Measurements from ENCODE around the gene PLA2G12B.
"Not testable (repeated sequence)": the region's sequence is repeated elsewhere in the genome, so short reads cannot be mapped to it uniquely, and the experiment has no call there.

Gene PLA2G12B

DNA sequence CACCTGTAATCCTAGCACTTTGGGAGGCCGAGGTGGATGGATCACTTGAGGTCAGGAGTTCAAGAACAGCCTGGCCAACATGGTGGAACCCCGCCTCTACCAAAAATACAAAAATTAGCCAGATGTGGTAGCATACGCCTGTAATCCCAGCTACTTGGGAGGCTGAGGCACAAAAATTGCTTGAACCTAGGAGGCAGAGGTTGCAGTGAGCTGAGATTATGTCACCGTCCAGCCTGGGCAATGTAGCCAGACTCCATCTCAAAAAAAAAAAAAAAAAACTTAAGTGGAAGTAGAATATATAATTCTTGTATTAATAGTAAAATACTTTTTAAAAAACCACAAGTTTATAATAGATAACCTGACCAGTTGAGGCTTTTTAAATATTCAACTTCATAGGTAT is 30.0 kb upstream of the PLA2G12B start:
- H2BK120ac ChIP-seq (ENCODE audit: low read depth, low read length); H3K4me2 ChIP-seq (ENCODE audit: low read length); H2AK5ac ChIP-seq (ENCODE audit: low read length); H3K56ac ChIP-seq (ENCODE audit: low read length); H4K8ac ChIP-seq (ENCODE audit: low read depth, low read length); H3K36me3 ChIP-seq (ENCODE audit: control insufficient read depth, insufficient read depth, low read length); H3K79me2 ChIP-seq (ENCODE audit: control insufficient read depth, insufficient read depth, low read length); H2BK15ac ChIP-seq (replicated peaks; ENCODE audit: low read depth); H3K9ac ChIP-seq (ENCODE audit: low read length); H4K5ac ChIP-seq (ENCODE audit: low read length); H3K23ac ChIP-seq (ENCODE audit: low read length); DNase-seq; H3K4me1 ChIP-seq (ENCODE audit: control insufficient read depth, low read depth, low read length); H2BK5ac ChIP-seq (ENCODE audit: low read length); H3K18ac ChIP-seq (ENCODE audit: low read length); H3K79me1 ChIP-seq (ENCODE audit: low read length); H3K4me3 ChIP-seq (ENCODE audit: low read length); H3K27me3 ChIP-seq (ENCODE audit: insufficient read depth, low read length, poor library complexity); H3K4ac ChIP-seq (ENCODE audit: low read depth, low read length); H3K27ac ChIP-seq (ENCODE audit: low read depth, low read length): not testable (repeated sequence)
- WGBS (ENCODE audit: extremely low coverage, insufficient coverage, low lambda C conversion rate) = no CpG with 5 or more reads among the region's 4 CpGs

DNA sequence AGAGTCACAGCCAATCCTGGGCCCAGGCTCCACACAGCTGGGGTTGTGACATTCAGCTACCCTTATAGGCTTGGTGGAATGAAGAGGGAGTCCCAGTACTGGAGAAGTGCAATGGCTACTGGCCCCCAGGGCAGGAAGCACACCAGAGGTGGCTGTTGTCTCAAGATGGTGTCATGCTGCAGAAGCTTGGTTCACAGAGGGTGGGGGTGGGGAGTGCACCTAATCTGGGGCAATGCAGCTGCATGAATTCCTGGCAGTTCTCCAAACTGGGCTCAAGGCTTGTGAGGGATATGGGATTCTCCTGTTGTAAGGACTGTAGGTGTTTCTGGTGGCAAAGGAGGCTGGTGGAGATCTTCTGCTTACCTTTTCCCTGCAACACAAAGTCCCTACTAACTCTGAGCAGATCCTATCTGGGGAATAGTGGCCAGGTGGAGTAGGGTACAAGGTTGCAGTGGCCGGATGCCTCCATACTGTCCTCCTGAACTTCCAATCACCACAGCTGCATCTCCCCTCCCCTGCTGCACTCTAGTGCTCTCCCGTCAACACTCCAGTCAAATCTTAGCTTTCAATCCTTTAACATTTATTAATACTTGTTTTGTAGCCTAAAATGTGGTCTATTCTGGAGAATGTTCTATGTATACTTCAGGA is 27.4 kb upstream of the PLA2G12B start:
- H2BK15ac ChIP-seq (replicated peaks; ENCODE audit: low read depth) = no peak overlapping the region
- H3K4me2 ChIP-seq (ENCODE audit: low read length) = no peak overlapping the region
- WGBS (ENCODE audit: extremely low coverage, insufficient coverage, low lambda C conversion rate) = no CpG with 5 or more reads among the region's 2 CpGs
- no peaks in the 10 kb centered on the region for H3K36me3 ChIP-seq (ENCODE audit: control insufficient read depth, insufficient read depth, low read length)
- no peak overlapping the region for H3K9ac ChIP-seq (ENCODE audit: low read length)
- H4K8ac ChIP-seq (ENCODE audit: low read depth, low read length) = no peak overlapping the region
- no peak overlapping the region for H4K5ac ChIP-seq (ENCODE audit: low read length)
- H3K79me1 ChIP-seq (ENCODE audit: low read length) = no peaks in the 10 kb centered on the region
- no peaks in the 10 kb centered on the region for H3K4me1 ChIP-seq (ENCODE audit: control insufficient read depth, low read depth, low read length)
- no peak overlapping the region for H2BK5ac ChIP-seq (ENCODE audit: low read length)
- no peak overlapping the region for H2AK5ac ChIP-seq (ENCODE audit: low read length)
- no peaks in the 10 kb centered on the region for H3K27me3 ChIP-seq (ENCODE audit: insufficient read depth, low read length, poor library complexity)
- H3K27ac ChIP-seq (ENCODE audit: low read depth, low read length) = no peak overlapping the region
- no peak overlapping the region for H2BK120ac ChIP-seq (ENCODE audit: low read depth, low read length)
- no peak overlapping the region for H3K18ac ChIP-seq (ENCODE audit: low read length)
- H3K4ac ChIP-seq (ENCODE audit: low read depth, low read length) = no peak overlapping the region
- no peak overlapping the region for H3K4me3 ChIP-seq (ENCODE audit: low read length)
- peak; percentile 9 for DNase-seq
- no peak overlapping the region for H3K56ac ChIP-seq (ENCODE audit: low read length)
- no peak overlapping the region for H3K23ac ChIP-seq (ENCODE audit: low read length)
- no peaks in the 10 kb centered on the region for H3K79me2 ChIP-seq (ENCODE audit: control insufficient read depth, insufficient read depth, low read length)

DNA sequence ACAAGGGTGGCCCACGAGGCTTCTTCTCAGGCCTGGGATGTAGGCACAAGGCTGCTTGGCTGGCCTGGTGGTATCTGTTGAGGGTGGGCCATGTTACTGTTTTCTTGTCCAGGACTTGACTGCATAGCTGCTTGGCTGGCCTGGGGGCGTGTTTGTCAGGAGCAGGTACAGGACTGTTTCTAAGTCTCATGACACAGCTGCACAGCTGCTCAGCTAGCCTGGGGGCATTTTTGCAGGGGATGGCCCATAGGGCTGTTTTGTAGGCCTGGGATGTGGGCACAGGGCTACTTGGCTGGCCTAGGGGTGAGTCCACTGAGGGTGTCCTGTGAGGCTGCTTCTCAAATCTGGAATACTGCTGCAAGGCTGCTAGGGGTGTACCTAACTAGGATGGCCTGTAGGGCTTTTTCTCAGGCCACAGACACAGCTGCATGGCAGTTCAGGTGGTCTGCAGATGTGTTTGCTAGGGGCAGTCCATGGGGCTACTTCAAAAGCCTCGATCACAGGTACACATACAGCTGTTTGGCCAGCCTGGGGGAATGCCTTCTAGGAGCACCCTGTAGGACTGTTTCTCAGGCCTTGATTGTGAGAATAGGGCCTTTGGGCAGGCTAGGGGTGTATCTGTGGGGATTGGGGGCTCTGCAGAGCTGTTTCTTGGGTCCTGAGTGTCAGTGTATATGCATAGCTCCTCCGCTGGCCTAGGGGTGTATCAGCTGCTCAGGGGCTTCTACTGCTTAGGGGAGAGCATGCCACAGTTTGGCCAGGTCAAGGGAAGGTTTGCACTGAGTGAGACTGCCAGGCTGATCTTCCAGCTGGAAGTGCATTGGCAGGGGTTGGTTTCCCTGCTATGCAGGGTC is 26.6 kb upstream of the PLA2G12B start:
- no peaks in the 10 kb centered on the region for H3K79me2 ChIP-seq (ENCODE audit: control insufficient read depth, insufficient read depth, low read length)
- no peaks in the 10 kb centered on the region for H3K79me1 ChIP-seq (ENCODE audit: low read length)
- no peak overlapping the region for H2BK5ac ChIP-seq (ENCODE audit: low read length)
- no peak overlapping the region for H3K4me2 ChIP-seq (ENCODE audit: low read length)
- H3K23ac ChIP-seq (ENCODE audit: low read length) = no peak overlapping the region
- no peaks in the 10 kb centered on the region for H3K27me3 ChIP-seq (ENCODE audit: insufficient read depth, low read length, poor library complexity)
- no peaks in the 10 kb centered on the region for H3K4me1 ChIP-seq (ENCODE audit: control insufficient read depth, low read depth, low read length)
- no peak overlapping the region for H3K9ac ChIP-seq (ENCODE audit: low read length)
- H2BK120ac ChIP-seq (ENCODE audit: low read depth, low read length) = no peak overlapping the region
- no peak overlapping the region for H2BK15ac ChIP-seq (replicated peaks; ENCODE audit: low read depth)
- WGBS (ENCODE audit: extremely low coverage, insufficient coverage, low lambda C conversion rate) = no CpG with 5 or more reads among the region's 4 CpGs
- H3K18ac ChIP-seq (ENCODE audit: low read length) = no peak overlapping the region
- no peak overlapping the region for H3K56ac ChIP-seq (ENCODE audit: low read length)
- H3K36me3 ChIP-seq (ENCODE audit: control insufficient read depth, insufficient read depth, low read length) = no peaks in the 10 kb centered on the region
- H3K4me3 ChIP-seq (ENCODE audit: low read length) = no peak overlapping the region
- H3K4ac ChIP-seq (ENCODE audit: low read depth, low read length) = no peak overlapping the region
- no peak overlapping the region for H3K27ac ChIP-seq (ENCODE audit: low read depth, low read length)
- no peak overlapping the region for H4K5ac ChIP-seq (ENCODE audit: low read length)
- DNase-seq = no peak
- H4K8ac ChIP-seq (ENCODE audit: low read depth, low read length) = no peak overlapping the region
- no peak overlapping the region for H2AK5ac ChIP-seq (ENCODE audit: low read length)

- Histone ChIP-seq H3K4ac (ENCODE audit: low read depth, low read length) (no peak overlapping the region), H2AK5ac (ENCODE audit: low read length) (no peak overlapping the region), H3K79me2 (ENCODE audit: control insufficient read depth, insufficient read depth, low read length) (no peaks in the 10 kb centered on the region), H2BK15ac (replicated peaks; ENCODE audit: low read depth) (no peak overlapping the region), H3K4me2 (ENCODE audit: low read length) (no peak overlapping the region), H3K36me3 (ENCODE audit: control insufficient read depth, insufficient read depth, low read length) (no peaks in the 10 kb centered on the region), H4K5ac (ENCODE audit: low read length) (no peak overlapping the region), H3K4me1 (ENCODE audit: control insufficient read depth, low read depth, low read length) (no peaks in the 10 kb centered on the region), H3K56ac (ENCODE audit: low read length) (no peak overlapping the region), H3K79me1 (ENCODE audit: low read length) (no peaks in the 10 kb centered on the region), H4K8ac (ENCODE audit: low read depth, low read length) (no peak overlapping the region), H3K4me3 (ENCODE audit: low read length) (no peak overlapping the region), H3K18ac (ENCODE audit: low read length) (no peak overlapping the region), H3K27ac (ENCODE audit: low read depth, low read length) (no peak overlapping the region), H3K27me3 (ENCODE audit: insufficient read depth, low read length, poor library complexity) (no peaks in the 10 kb centered on the region), H2BK120ac (ENCODE audit: low read depth, low read length) (no peak overlapping the region), H2BK5ac (ENCODE audit: low read length) (no peak overlapping the region), H3K23ac (ENCODE audit: low read length) (no peak overlapping the region), H3K9ac (ENCODE audit: low read length) (no peak overlapping the region)
- no peak for DNase-seq
- no CpG with 5 or more reads among the region's 2 CpGs for WGBS (ENCODE audit: extremely low coverage, insufficient coverage, low lambda C conversion rate)
Observed at GRCh38 chr10:72980348-72980747, 25.7 kb upstream of the PLA2G12B start.

DNA sequence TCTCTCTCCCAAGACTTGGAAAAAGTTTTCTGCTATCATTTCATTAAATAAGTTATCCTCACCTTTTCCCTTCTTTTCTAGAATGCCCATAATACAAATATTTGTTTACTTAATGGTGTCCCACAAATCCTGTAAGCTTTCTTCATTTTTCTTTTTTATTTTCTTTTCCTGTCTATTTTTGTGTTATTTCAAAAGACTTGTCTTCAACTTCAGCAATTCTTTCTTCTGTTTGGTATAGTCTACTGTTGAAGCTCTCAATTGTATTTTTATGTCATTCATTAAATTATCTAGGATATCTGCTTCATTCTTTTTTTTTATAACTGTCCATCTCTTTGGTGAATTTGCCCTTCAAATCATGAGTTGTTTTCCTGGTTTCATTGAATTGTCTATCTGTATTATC is 25.1 kb upstream of the PLA2G12B start:
- no peaks in the 10 kb centered on the region for H3K27me3 ChIP-seq (ENCODE audit: insufficient read depth, low read length, poor library complexity)
- no peak for DNase-seq

More for the DNA sequence above, 25.1 kb upstream of the PLA2G12B start:
- no peak overlapping the region for H2BK5ac ChIP-seq (ENCODE audit: low read length)
- no peak overlapping the region for H3K4me2 ChIP-seq (ENCODE audit: low read length)
- no peak overlapping the region for H2BK15ac ChIP-seq (replicated peaks; ENCODE audit: low read depth)
- no peaks in the 10 kb centered on the region for H3K4me1 ChIP-seq (ENCODE audit: control insufficient read depth, low read depth, low read length)
- no peak overlapping the region for H3K4me3 ChIP-seq (ENCODE audit: low read length)
- no peaks in the 10 kb centered on the region for H3K36me3 ChIP-seq (ENCODE audit: control insufficient read depth, insufficient read depth, low read length)
- no peaks in the 10 kb centered on the region for H3K79me1 ChIP-seq (ENCODE audit: low read length)
- no peak overlapping the region for H4K8ac ChIP-seq (ENCODE audit: low read depth, low read length)
- no peak overlapping the region for H2AK5ac ChIP-seq (ENCODE audit: low read length)
- H3K23ac ChIP-seq (ENCODE audit: low read length) = no peak overlapping the region
- no peak overlapping the region for H3K18ac ChIP-seq (ENCODE audit: low read length)
- H3K27ac ChIP-seq (ENCODE audit: low read depth, low read length) = no peak overlapping the region
- no peaks in the 10 kb centered on the region for H3K79me2 ChIP-seq (ENCODE audit: control insufficient read depth, insufficient read depth, low read length)
- H4K5ac ChIP-seq (ENCODE audit: low read length) = no peak overlapping the region
- H2BK120ac ChIP-seq (ENCODE audit: low read depth, low read length) = no peak overlapping the region
- no peak overlapping the region for H3K9ac ChIP-seq (ENCODE audit: low read length)
- H3K4ac ChIP-seq (ENCODE audit: low read depth, low read length) = no peak overlapping the region
- no peak overlapping the region for H3K56ac ChIP-seq (ENCODE audit: low read length)

Measured in mesendoderm (in vitro differentiated cells).